Activated CD4-positive, CD25-positive, alpha-beta regulatory T cell treated with anti-CD3 and anti-CD28 coated beads, Interleukin-2, amount 50 U/mL, for 16 hours (primary cell): ENCODE results near the gene EXOC3L4.
"Not testable (repeated sequence)": the region's sequence is repeated elsewhere in the genome, so short reads cannot be mapped to it uniquely, and the experiment has no call there.

Experiments used
- DNase-seq: peaks from one replicate; pipeline ENCODE4 v3.0.0-alpha.2; 2020; ENCODE audit warnings: low read depth, low spot score

The EXOC3L4 gene

GRCh38 chr14:103105580-103106150 lies 11.1 kb downstream of the EXOC3L4 start:
- DNase-seq: no peak

GRCh38 chr14:103107455-103107854 lies 12.9 kb downstream of the EXOC3L4 start:
- DNase-seq: no peak

GRCh38 chr14:103107941-103108748 lies 13.6 kb downstream of the EXOC3L4 start:
- DNase-seq: no peak

- DNase-seq: no peak
Measured at GRCh38 chr14:103108749-103109207, 14.3 kb downstream of the EXOC3L4 start.

- no peak for DNase-seq
Measured at GRCh38 chr14:103109535-103110441, 15.3 kb downstream of the EXOC3L4 start.

DNA sequence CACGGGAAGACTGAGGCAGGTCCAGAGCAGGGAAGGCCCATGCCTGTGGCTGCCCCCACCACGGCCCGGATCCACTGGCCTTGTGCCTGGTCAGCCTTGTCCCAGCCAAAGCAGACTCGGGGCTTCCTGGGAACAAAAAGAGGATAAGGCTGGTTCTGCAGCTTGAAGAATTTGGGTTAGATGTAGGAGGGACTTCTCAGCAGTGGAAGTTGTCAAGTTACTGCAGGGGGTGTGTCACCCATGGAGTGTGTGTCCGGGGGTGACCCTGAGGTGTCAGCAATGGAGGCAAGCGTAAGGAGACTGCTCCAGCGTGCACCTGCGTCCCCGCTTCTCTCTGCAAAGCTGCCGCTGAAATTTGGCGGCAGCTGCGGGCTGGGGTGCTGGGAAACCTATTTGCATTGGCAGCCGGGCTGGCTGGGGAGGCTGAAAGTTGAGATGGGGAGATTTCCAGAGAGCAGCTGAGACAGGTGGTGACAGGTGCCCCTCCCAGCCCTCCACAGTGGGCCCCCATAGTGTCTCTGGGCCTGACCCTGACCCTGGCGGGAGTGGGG lies 16.2 kb downstream of the EXOC3L4 start:
- DNase-seq: no peak

GRCh38 chr14:103111232-103111868 lies 16.8 kb downstream of the EXOC3L4 start:
- DNase-seq: no peak

DNA sequence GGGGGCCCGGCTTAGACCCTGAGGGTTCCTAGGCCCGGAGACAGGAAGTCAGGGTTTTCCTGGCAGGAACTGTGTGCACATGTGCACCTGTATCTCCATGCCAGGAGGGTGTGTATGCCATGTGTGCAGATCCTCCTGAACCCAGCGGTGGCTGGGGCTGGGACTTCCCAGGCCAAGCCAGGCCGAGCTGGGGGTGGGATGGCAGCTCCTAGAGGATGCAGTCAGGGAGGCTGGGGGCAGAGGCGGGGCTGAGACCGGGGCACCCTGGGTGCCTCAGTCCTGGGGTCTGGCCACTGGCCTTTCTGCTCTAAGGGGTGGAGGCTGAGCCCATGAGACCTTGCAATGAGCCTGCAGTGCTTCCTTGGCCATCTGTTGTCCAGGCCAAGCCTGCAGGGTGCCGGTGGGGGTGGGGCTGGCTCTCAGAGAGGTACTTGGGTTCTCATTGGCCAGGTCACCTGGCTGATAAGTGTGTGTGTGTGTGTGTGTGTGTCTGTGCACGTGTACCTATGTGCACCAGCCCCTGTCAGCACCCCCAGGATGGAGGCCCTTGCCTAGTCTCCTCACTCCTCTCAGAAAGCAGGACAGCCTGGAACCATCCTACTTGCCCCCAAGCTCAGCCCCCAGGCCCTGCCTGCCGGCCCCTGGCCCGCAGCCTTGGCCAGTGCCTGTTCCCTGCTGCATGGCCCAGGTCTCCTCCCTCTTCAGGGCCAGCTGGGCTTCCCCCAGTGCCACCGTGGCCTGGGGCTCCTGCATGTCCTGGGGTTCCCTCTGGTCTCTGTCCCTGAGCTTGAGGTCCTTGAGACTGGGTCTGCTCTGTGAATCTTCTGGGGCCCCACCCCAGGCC lies 18.1 kb downstream of the EXOC3L4 start:
- no peak for DNase-seq

GRCh38 chr14:103113303-103113702 lies 18.8 kb downstream of the EXOC3L4 start:
- DNase-seq: no peak

DNA sequence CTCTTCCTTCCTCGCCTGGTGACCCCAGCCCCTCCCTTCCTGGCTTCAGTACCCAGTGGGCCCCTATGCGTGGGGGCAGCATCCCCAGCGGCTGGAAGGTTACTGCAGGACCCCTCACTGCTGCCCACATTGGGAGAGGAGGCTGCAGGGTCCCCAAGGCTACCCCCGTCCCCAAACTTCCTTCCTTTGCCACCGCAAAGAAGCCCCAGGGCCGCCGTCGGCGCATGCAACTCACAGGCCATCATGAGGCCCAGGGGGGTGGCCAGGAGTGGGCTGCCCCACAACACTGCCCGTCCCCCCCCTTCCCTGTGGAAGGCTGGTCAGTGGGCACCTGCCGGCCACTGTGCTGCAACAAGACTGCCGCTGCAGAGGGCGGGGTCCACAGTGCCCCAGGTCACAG lies 19.2 kb downstream of the EXOC3L4 start:
- no peak for DNase-seq

- DNase-seq: not testable (repeated sequence)
Measured at GRCh38 chr14:103115086-103115679, 20.7 kb downstream of the EXOC3L4 start.

- DNase-seq: no peak
Measured at GRCh38 chr14:103115845-103116572, 21.5 kb downstream of the EXOC3L4 start.

GRCh38 chr14:103116636-103117035 lies 22.1 kb downstream of the EXOC3L4 start:
- DNase-seq: no peak

- not testable (repeated sequence) for DNase-seq
Measured at GRCh38 chr14:103117499-103117898, 23.0 kb downstream of the EXOC3L4 start.

GRCh38 chr14:103118018-103118662 lies 23.6 kb downstream of the EXOC3L4 start:
- no peak for DNase-seq

- DNase-seq: no peak
Measured at GRCh38 chr14:103118663-103119404, 24.3 kb downstream of the EXOC3L4 start.

DNA sequence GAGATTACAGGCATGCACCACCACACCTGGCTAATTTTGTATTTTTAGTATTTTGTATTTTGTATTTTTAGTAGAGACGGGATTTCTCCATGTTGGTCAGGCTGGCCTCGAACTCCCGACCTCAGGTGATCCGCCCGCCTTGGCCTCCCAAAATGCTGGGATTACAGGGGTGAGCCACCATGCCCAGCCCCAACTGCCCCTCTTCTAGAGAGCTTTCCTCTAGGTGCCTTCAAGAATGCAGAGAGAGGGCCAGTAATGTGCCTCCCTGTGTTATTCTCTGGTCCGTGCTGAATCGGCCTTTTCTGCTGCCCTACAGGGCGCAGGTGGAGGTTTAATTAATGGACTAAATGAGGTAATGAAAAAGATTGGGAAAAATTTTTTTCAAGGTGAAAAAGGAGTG lies 25.0 kb downstream of the EXOC3L4 start:
- DNase-seq: not testable (repeated sequence)
